HG02970 (cell line): ENCODE data around the gene OVOL1.
"Not testable (repeated sequence)": the region's sequence is repeated elsewhere in the genome, so short reads cannot be mapped to it uniquely, and the experiment has no call there.

Source experiments
- ATAC-seq: cut with Tn5 transposase; IDR thresholded peaks from one replicate; pipeline ENCODE4 v1.9.1; 2021; ENCODE audit warnings: mild to moderate bottlenecking, moderate library complexity, moderate number of reproducible peaks; ENCODE audit not compliant: unreplicated experiment, low FRiP score

OVOL1 gene

GRCh38 chr11:65786786-65787636 lies at the start of gene OVOL1:
OVOL1 (plus strand) TSS chr11:65787063; CDS start chr11:65787374, 311 bp downstream.
- ATAC-seq: no peak

GRCh38 chr11:65739022-65739421 lies 47.8 kb upstream of the OVOL1 start:
- no peak for ATAC-seq

- ATAC-seq: no peak
Observed at GRCh38 chr11:65741185-65741584, 45.7 kb upstream of the OVOL1 start.

GRCh38 chr11:65742353-65742752 lies 44.5 kb upstream of the OVOL1 start:
- no peak for ATAC-seq

- ATAC-seq: no peak
Observed at GRCh38 chr11:65743681-65744025, 43.2 kb upstream of the OVOL1 start.

GRCh38 chr11:65744026-65744698 lies 42.7 kb upstream of the OVOL1 start:
- no peak for ATAC-seq

GRCh38 chr11:65744699-65745042 lies 42.2 kb upstream of the OVOL1 start:
- no peak for ATAC-seq

GRCh38 chr11:65745049-65745448 lies 41.8 kb upstream of the OVOL1 start:
- ATAC-seq: no peak

GRCh38 chr11:65762169-65762568 lies 24.7 kb upstream of the OVOL1 start:
- not testable (repeated sequence) for ATAC-seq

- ATAC-seq: not testable (repeated sequence)
Observed at GRCh38 chr11:65762816-65763215, 24.0 kb upstream of the OVOL1 start.

- ATAC-seq: no peak
Observed at GRCh38 chr11:65764434-65764833, 22.4 kb upstream of the OVOL1 start.

GRCh38 chr11:65766535-65766934 lies 20.3 kb upstream of the OVOL1 start:
- ATAC-seq: no peak

- ATAC-seq: no peak
Observed at GRCh38 chr11:65767406-65767805, 19.5 kb upstream of the OVOL1 start.

GRCh38 chr11:65767806-65768205 lies 19.1 kb upstream of the OVOL1 start:
- not testable (repeated sequence) for ATAC-seq

- ATAC-seq: no peak
Observed at GRCh38 chr11:65770951-65771567, 15.8 kb upstream of the OVOL1 start.

GRCh38 chr11:65771589-65772112 lies 15.2 kb upstream of the OVOL1 start:
- no peak for ATAC-seq

GRCh38 chr11:65773784-65774411 lies 13.0 kb upstream of the OVOL1 start:
- no peak for ATAC-seq

- no peak for ATAC-seq
Observed at GRCh38 chr11:65774525-65775306, 12.1 kb upstream of the OVOL1 start.

GRCh38 chr11:65776196-65776595 lies 10.7 kb upstream of the OVOL1 start:
- ATAC-seq: no peak

GRCh38 chr11:65776710-65777141 lies 10.1 kb upstream of the OVOL1 start:
- ATAC-seq: no peak
